IMR-90 (cell line): Measurements from ENCODE around the gene ZDHHC18. TPM values are rescaled to one million over a fixed set of nuclear protein-coding genes. Genes with fewer than 3 reads are reported as not detected.

Experiments
- ATAC-seq: fragments of 200-7000 bp; cut with Tn5 transposase; 2 replicates; pipeline ENCODE4 v1.9.1; 2020; ENCODE audit warnings: low read depth, mild to moderate bottlenecking, moderate library complexity
- BruUV-seq: library from RNA; stranded (reverse); fragments of 400-500 nt; replicated peaks from 2 replicates; lab custom pipeline; 2021; lab: Mats Ljungman, UMichigan
- CTCF ChIA-PET: fragments of 300-600 bp; formaldehyde crosslinking; extraction: SDS; loops from one replicate; lab custom pipeline; 2021; ENCODE audit warnings: antibody characterized with exemption; lab: Yijun Ruan, JAX
- POLR2A ChIA-PET: fragments of 300-600 bp; sonication (Branson Sonifier 250); formaldehyde crosslinking; loops from one replicate; lab custom pipeline; 2022; ENCODE audit warnings: antibody characterized with exemption; ENCODE audit not compliant: unreplicated experiment; lab: Charles Lee
- DNase-seq: peaks from one replicate; pipeline ENCODE4 v3.0.0; 2013
- H2AFZ ChIP-seq: replicated peaks from 2 replicates; pipeline ENCODE3; 2013; ENCODE audit warnings: low read length, mild to moderate bottlenecking; ENCODE audit not compliant: poor library complexity
- H2AK5ac ChIP-seq: 2 replicates; pipeline ENCODE4 v1.6.1; 2013; ENCODE audit warnings: low read depth, low read length, inconsistent platforms
- H2AK9ac ChIP-seq: replicated peaks from 2 replicates; pipeline ENCODE3; 2013; ENCODE audit warnings: mild to moderate bottlenecking, low read depth, low read length, moderate library complexity; ENCODE audit not compliant: poor library complexity
- H2BK120ac ChIP-seq: 2 replicates; pipeline ENCODE4 v1.6.1; 2013; ENCODE audit warnings: low read depth, low read length, inconsistent platforms
- H2BK15ac ChIP-seq: 3 replicates; pipeline ENCODE4 v1.6.1; 2013; ENCODE audit warnings: low read depth, low read length, inconsistent platforms
- H2BK20ac ChIP-seq: 2 replicates; pipeline ENCODE4 v1.6.1; 2013; ENCODE audit warnings: low read depth, mild to moderate bottlenecking, inconsistent platforms, low read length, moderate library complexity
- H2BK5ac ChIP-seq: 2 replicates; pipeline ENCODE4 v1.6.1; 2013; ENCODE audit warnings: mild to moderate bottlenecking, low read depth, low read length, inconsistent platforms; ENCODE audit not compliant: poor library complexity, severe bottlenecking
- H3K14ac ChIP-seq: replicated peaks from 2 replicates; pipeline ENCODE4 v1.6.1; 2013; ENCODE audit warnings: low read depth, low read length, inconsistent platforms
- H3K18ac ChIP-seq: 2 replicates; pipeline ENCODE4 v1.6.1; 2013; ENCODE audit warnings: low read depth, low read length, control low read depth
- H3K23ac ChIP-seq: 2 replicates; pipeline ENCODE4 v1.6.1; 2013; ENCODE audit warnings: low read depth, low read length, inconsistent platforms
- H3K27ac ChIP-seq: 2 replicates; pipeline ENCODE4 v1.5.1; 2013; ENCODE audit warnings: mild to moderate bottlenecking, control low read depth, low read length; ENCODE audit not compliant: insufficient read depth
- H3K27me3 ChIP-seq: 2 replicates; pipeline ENCODE4 v1.6.1; 2013; ENCODE audit warnings: low read length; ENCODE audit not compliant: control insufficient read depth, insufficient read depth
- H3K36me3 ChIP-seq: 2 replicates; pipeline ENCODE4 v1.6.1; 2013; ENCODE audit warnings: low read length, mixed read lengths; ENCODE audit not compliant: control insufficient read depth, insufficient read depth
- H3K4ac ChIP-seq: 2 replicates; pipeline ENCODE4 v1.6.1; 2013; ENCODE audit warnings: low read depth, low read length, inconsistent platforms
- H3K4me1 ChIP-seq: 2 replicates; pipeline ENCODE4 v1.6.1; 2013; ENCODE audit warnings: low read length, mixed read lengths; ENCODE audit not compliant: control insufficient read depth, insufficient read depth
- H3K4me2 ChIP-seq: 2 replicates; pipeline ENCODE4 v1.6.1; 2013; ENCODE audit warnings: low read depth, mild to moderate bottlenecking, control low read depth, low read length, moderate library complexity
- H3K4me3 ChIP-seq: 2 replicates; pipeline ENCODE4 v1.5.1; 2013; ENCODE audit warnings: low read depth, mild to moderate bottlenecking, control low read depth, low read length, moderate library complexity; ENCODE audit not compliant: insufficient read depth
- H3K56ac ChIP-seq: 2 replicates; pipeline ENCODE4 v1.6.1; 2013; ENCODE audit warnings: low read length, inconsistent platforms; ENCODE audit not compliant: insufficient read depth; ENCODE audit errors: extremely low read depth
- H3K79me1 ChIP-seq, 2 experiments: 2 replicates each; pipeline ENCODE4 v1.6.1; 2013; ENCODE audit warnings: low read length in 2 of 2, inconsistent platforms in 1 of 2, low read depth in 1 of 2
- H3K9ac ChIP-seq: 2 replicates; pipeline ENCODE4 v1.6.1; 2013; ENCODE audit warnings: low read depth, low read length, control low read depth
- H3K9me1 ChIP-seq: 2 replicates; pipeline ENCODE4 v1.6.1; 2013; ENCODE audit warnings: low read length, inconsistent platforms; ENCODE audit not compliant: insufficient read depth
- H3K9me3 ChIP-seq: 2 replicates; pipeline ENCODE4 v1.6.1; 2013; ENCODE audit warnings: low read length; ENCODE audit not compliant: control insufficient read depth, insufficient read depth
- H4K20me1 ChIP-seq: 2 replicates; pipeline ENCODE4 v1.6.1; 2013; ENCODE audit warnings: low read length, inconsistent platforms; ENCODE audit not compliant: insufficient read depth
- H4K5ac ChIP-seq: 2 replicates; pipeline ENCODE4 v1.6.1; 2013; ENCODE audit warnings: mild to moderate bottlenecking, low read depth, low read length, control low read depth
- H4K8ac ChIP-seq, 2 experiments: 2 replicates each; pipeline ENCODE4 v1.6.1; 2013; ENCODE audit warnings: low read depth in 2 of 2, low read length in 2 of 2, control low read depth in 1 of 2, inconsistent platforms in 1 of 2
- H4K91ac ChIP-seq: 2 replicates; pipeline ENCODE4 v1.6.1; 2013; ENCODE audit warnings: low read depth, low read length, inconsistent platforms; ENCODE audit not compliant: insufficient read depth
- BHLHE40 ChIP-seq: fragments of 150-350 bp; IDR thresholded peaks from 2 replicates; pipeline ENCODE4 v1.6.1; 2016; ENCODE audit warnings: mild to moderate bottlenecking, low read depth, low read length
- CEBPB ChIP-seq: IDR thresholded peaks from 2 replicates; pipeline ENCODE4 v1.6.1; 2012; ENCODE audit warnings: low read depth, low read length, improper control_type of control experiment
- CHD1 ChIP-seq: IDR thresholded peaks from 2 replicates; pipeline ENCODE4 v1.6.1; 2012; ENCODE audit warnings: low read depth, low read length, improper control_type of control experiment
- CTCF ChIP-seq: conservative IDR thresholded peaks from 2 replicates; pipeline ENCODE4 v1.5.1; 2012; ENCODE audit warnings: mild to moderate bottlenecking, low read depth, low read length, improper control_type of control experiment
- ELK1 ChIP-seq: fragments of 150-350 bp; IDR thresholded peaks from 2 replicates; pipeline ENCODE4 v1.6.1; 2016; ENCODE audit warnings: low read depth, mild to moderate bottlenecking, low read length, moderate library complexity, borderline replicate concordance
- FOS ChIP-seq: fragments of 150-350 bp; IDR thresholded peaks from 2 replicates; pipeline ENCODE4 v1.6.1; 2016; ENCODE audit warnings: low read depth, low read length
- MAZ ChIP-seq: IDR thresholded peaks from 2 replicates; pipeline ENCODE4 v1.6.1; 2012; ENCODE audit warnings: low read depth, mild to moderate bottlenecking, low read length, improper control_type of control experiment, moderate library complexity, borderline replicate concordance
- MXI1 ChIP-seq: IDR thresholded peaks from 2 replicates; pipeline ENCODE4 v1.6.1; 2012; ENCODE audit warnings: low read depth, mild to moderate bottlenecking, low read length, moderate library complexity, borderline replicate concordance
- NFE2L2 ChIP-seq: fragments of 150-350 bp; IDR thresholded peaks from 2 replicates; pipeline ENCODE4 v1.6.1; 2016; ENCODE audit warnings: low read depth, mild to moderate bottlenecking, low read length
- POLR2A ChIP-seq: IDR thresholded peaks from 2 replicates; pipeline ENCODE4 v1.6.1; 2012; ENCODE audit warnings: mild to moderate bottlenecking, low read depth, low read length
- RAD21 ChIP-seq: IDR thresholded peaks from 2 replicates; pipeline ENCODE4 v1.6.1; 2012; ENCODE audit warnings: low read length, improper control_type of control experiment
- USF2 ChIP-seq: fragments of 150-350 bp; IDR thresholded peaks from 2 replicates; pipeline ENCODE4 v1.6.1; 2017; ENCODE audit warnings: mild to moderate bottlenecking, antibody characterized with exemption, low read length, low read depth
- WGBS, 2 experiments: methylation state at CpG; one replicate each; pipeline versions ENCODE4 v1.1.5 to v1.1.7; 2013; ENCODE audit warnings: missing lambda C conversion rate in 2 of 2; ENCODE audit not compliant: insufficient read length in 1 of 2; ENCODE audit errors: extremely low coverage in 2 of 2; 5-methylcytosine and 5-hydroxymethylcytosine counted together
- dilution Hi-C: fragments of 300-500 bp; cut with HindIII; formaldehyde crosslinking; loops from one replicate; pipeline ENCODE4 v1.14.3; 2018; ENCODE audit warnings: low sequenced_read_pairs; ENCODE audit not compliant: unreplicated experiment
- in situ Hi-C: fragments of 300-500 bp; cut with MboI; formaldehyde crosslinking; loops from 3 replicates; pipeline ENCODE4 v1.14.3; 2019; ENCODE audit warnings: low sequenced_read_pairs, inconsistent platforms, mixed read lengths
- intact Hi-C: fragments of 100-400 bp; cut with micrococcal nuclease; formaldehyde crosslinking; loops from 2 replicates; pipeline ENCODE4 v1.10.0; 2022
- polyA plus RNA-seq, 3 experiments: library from polyadenylated mRNA; depleted of rRNA; stranded (reverse); fragments of >200 nt; gene quantifications; 2 replicates each; pipeline ENCODE4 v1.2.3, GENCODE V29; 2012; ENCODE audit warnings: low replicate concordance in 1 of 3
- total RNA-seq: library from RNA; depleted of rRNA; stranded (reverse); fragments of >200 nt; gene quantifications from 2 replicates; pipeline ENCODE4 v1.2.3, GENCODE V29; 2012

Gene ZDHHC18
- total and polyA plus RNA-seq, 2 of the 4 experiments (the other 2 are of a cell fraction): 12.5 to 37.0 TPM

- H3K56ac ChIP-seq: no peak overlapping the region
- H3K14ac ChIP-seq: no peak overlapping the region
- H3K9me1 ChIP-seq: 0 out of 2 replicates have a peak, but pooled peaks cover 5% of the 10 kb centered on the region
- peaks cover 42% of the 10 kb centered on the region for H3K36me3 ChIP-seq
- no peak overlapping the region for H3K4me3 ChIP-seq
- H2AK5ac ChIP-seq: no peak overlapping the region
- H3K27ac ChIP-seq: no peak overlapping the region
- H3K4ac ChIP-seq: no peak overlapping the region
- H4K8ac ChIP-seq: no peak overlapping the region
- no peak overlapping the region for H3K4me2 ChIP-seq
- H2AFZ ChIP-seq: no peak overlapping the region
- DNase-seq (no peak), ATAC-seq (no peak)
- H4K5ac ChIP-seq: no peak overlapping the region
- H4K91ac ChIP-seq: no peak overlapping the region
- no peak overlapping the region for H3K23ac ChIP-seq
- no peaks in the 10 kb centered on the region for H3K27me3 ChIP-seq
- no peak overlapping the region for H3K9ac ChIP-seq
- in situ Hi-C loops: no loop called here
- no peak overlapping the region for H2BK120ac ChIP-seq
- no CpG with 5 or more reads among the region's 1 CpG for WGBS, 2 experiments
- intact Hi-C loops: no loop called here
- BruUV-seq: no TSS peak
- ChIA-PET CTCF (no interaction called here), POLR2A (no interaction called here)
- no peak overlapping the region for H2AK9ac ChIP-seq
- TF ChIP-seq RAD21: no peak
- TF ChIP-seq MAZ: no peak
- no peak for TF ChIP-seq FOS
- no peak for TF ChIP-seq POLR2A
- TF ChIP-seq CHD1: no peak
- TF ChIP-seq NFE2L2: no peak
- no peak for TF ChIP-seq BHLHE40
- no peak for TF ChIP-seq ELK1
- TF ChIP-seq USF2: no peak
- no peak for TF ChIP-seq CEBPB
- TF ChIP-seq MXI1: no peak
- TF ChIP-seq CTCF: no peak
- dilution Hi-C loops: no loop called here
- no peak overlapping the region for H2BK15ac ChIP-seq
- H3K18ac ChIP-seq: no peak overlapping the region
- H3K9me3 ChIP-seq: no peaks in the 10 kb centered on the region
- no peak overlapping the region for H2BK20ac ChIP-seq
- no peak overlapping the region for H2BK5ac ChIP-seq
- H3K4me1 ChIP-seq: no peaks in the 10 kb centered on the region
- peaks cover 8 to 23% of the 10 kb centered on the region in 2 experiments; a peak in 3 of 4 replicates for H3K79me1 ChIP-seq
- no peaks in the 10 kb centered on the region for H4K20me1 ChIP-seq
Observed at GRCh38 chr1:26839339-26839722, 12.8 kb downstream of the ZDHHC18 start.
